ENCODE data around the gene KRT80.

DNA sequence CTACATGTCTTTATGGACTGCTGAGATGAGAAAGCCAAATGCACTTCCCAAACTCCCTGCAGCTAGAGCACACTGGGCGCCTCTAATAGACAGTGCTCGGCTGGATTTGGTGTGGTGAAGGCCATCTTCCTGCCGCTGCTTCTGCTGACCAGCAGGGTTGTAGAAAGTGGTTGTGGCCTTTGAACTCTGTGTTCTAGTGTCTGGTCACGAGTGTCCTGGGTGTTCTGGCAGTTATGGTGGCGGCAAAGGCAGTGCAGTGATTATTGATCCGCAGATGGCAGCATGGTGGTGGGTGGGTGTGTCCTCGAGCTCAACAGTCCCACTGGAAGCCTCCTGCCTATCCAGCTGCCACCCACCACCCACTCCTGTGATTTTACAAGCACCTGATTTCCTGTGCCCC lies 68.9 kb downstream of the KRT80 start:
- TF ChIP-seq, protein P1, sequence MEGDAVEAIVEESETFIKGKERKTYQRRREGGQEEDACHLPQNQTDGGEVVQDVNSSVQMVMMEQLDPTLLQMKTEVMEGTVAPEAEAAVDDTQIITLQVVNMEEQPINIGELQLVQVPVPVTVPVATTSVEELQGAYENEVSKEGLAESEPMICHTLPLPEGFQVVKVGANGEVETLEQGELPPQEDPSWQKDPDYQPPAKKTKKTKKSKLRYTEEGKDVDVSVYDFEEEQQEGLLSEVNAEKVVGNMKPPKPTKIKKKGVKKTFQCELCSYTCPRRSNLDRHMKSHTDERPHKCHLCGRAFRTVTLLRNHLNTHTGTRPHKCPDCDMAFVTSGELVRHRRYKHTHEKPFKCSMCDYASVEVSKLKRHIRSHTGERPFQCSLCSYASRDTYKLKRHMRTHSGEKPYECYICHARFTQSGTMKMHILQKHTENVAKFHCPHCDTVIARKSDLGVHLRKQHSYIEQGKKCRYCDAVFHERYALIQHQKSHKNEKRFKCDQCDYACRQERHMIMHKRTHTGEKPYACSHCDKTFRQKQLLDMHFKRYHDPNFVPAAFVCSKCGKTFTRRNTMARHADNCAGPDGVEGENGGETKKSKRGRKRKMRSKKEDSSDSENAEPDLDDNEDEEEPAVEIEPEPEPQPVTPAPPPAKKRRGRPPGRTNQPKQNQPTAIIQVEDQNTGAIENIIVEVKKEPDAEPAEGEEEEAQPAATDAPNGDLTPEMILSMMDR (IDR thresholded peaks at IDR 0.05), result no peak
- no peak for TF ChIP-seq ZFX (IDR thresholded peaks at IDR 0.05; ENCODE audit: borderline replicate concordance)

Measured in 22Rv1 (cell line).